ENCODE data around the gene SPOPL. TPM values are rescaled to one million over a fixed set of nuclear protein-coding genes. Genes with fewer than 3 reads are reported as not detected.

SPOPL gene
- total and polyA plus RNA-seq, 10 of the 15 experiments (the other 5 are each of a cell fraction or from before 2014, with no cell fraction given), result 4.0 to 25.0 (median 11.5) TPM

GRCh38 chr2:138455275-138455674 is 46.3 kb upstream of the SPOPL start:
- no TSS peak for BruUV-seq (replicated peaks)
- CTCF ChIA-PET, result no interaction called here

DNA sequence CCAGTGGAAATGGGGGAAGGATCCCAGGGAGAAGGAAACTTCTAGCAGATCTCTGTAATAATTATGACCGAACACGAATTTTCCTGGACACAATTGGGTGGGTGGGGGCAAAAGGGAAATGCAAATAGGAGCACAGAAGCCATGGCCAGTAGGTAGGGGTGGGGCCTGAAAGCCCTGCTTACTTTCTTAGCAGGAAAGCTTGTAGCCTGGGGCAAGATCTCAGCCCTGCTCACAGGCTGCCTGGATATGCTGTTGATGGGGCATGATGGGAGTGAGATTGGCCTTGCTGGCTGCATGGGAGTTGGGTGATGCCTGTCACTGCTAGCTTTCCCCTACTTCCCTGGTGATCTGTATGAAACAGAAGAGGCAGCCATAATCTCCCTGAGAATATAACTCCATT is 45.9 kb upstream of the SPOPL start:
- in situ Hi-C loops (cut with MboI) (no loop called here), intact Hi-C loops (cut with micrococcal nuclease; ENCODE audit: unreplicated experiment) (no loop called here)
- ChIA-PET POLR2A (no interaction called here), SMC1A (ENCODE audit: uncharacterized antibody, unreplicated experiment) (no interaction called here), RAD21 (ENCODE audit: unreplicated experiment) (no interaction called here), CTCF (interaction anchor here (0.8 kb wide), 1 partner anchor 20 kb away, joined by 3 read pairs; no protein-coding TSS in a partner anchor)
- Histone ChIP-seq H3K27ac (ENCODE audit: control insufficient read depth, insufficient read depth) (no peak overlapping the region), H3K9ac (ENCODE audit: control insufficient read depth, insufficient read depth, low read length) (no peak overlapping the region), H2AFZ (ENCODE audit: control insufficient read depth, low read depth, low read length) (no peak overlapping the region), H3K4me3 (no peak overlapping the region), H4K20me1 (ENCODE audit: control insufficient read depth, insufficient read depth) (no peaks in the 10 kb centered on the region), H3K9me3 (replicated peaks; ENCODE audit: control insufficient read depth, insufficient read depth, low read length) (no peaks in the 10 kb centered on the region), H3K27me3 (replicated peaks in 1 of 2; ENCODE audit: control insufficient read depth in 2 of 2, insufficient read depth in 2 of 2, low read length in 1 of 2) (no peaks in the 10 kb centered on the region), H3K4me1 (ENCODE audit: control insufficient read depth, insufficient read depth, low read length) (no peaks in the 10 kb centered on the region), H3K36me3 (ENCODE audit: control insufficient read depth in 2 of 2, insufficient read depth in 2 of 2, low read length in 1 of 2) (no peaks in the 10 kb centered on the region), H3K79me2 (ENCODE audit: control insufficient read depth, insufficient read depth, low read length) (no peaks in the 10 kb centered on the region), H3K4me2 (ENCODE audit: control insufficient read depth, insufficient read depth) (no peak overlapping the region)
- no peak for ATAC-seq
- FAIRE-seq, result no peak
- 91% methylated on average over 2 of the region's 2 CpGs for WGBS (ENCODE audit: insufficient coverage, insufficient replicate concordance, low lambda C conversion rate, missing lambda C conversion rate)
- BruUV-seq (replicated peaks), result no TSS peak
- DNase-seq (ENCODE audit: low read depth, low spot score), result no peak
- TF ChIP-seq KLF5 (IDR thresholded peaks at IDR 0.05; ENCODE audit: partially characterized antibody) (no peak), RELA (IDR thresholded peaks at IDR 0.05; ENCODE audit: borderline replicate concordance, partially characterized antibody) (no peak), BCL3 (IDR thresholded peaks at IDR 0.05; ENCODE audit: borderline replicate concordance, insufficient read depth, low read depth, low read length, poor library complexity, severe bottlenecking) (no peak), NR2C1 (IDR thresholded peaks at IDR 0.05) (no peak), POLR2AphosphoS2 (IDR thresholded peaks at IDR 0.05; ENCODE audit: low read depth, low read length) (no peak), ETV6 (conservative IDR thresholded peaks at IDR 0.05 in 1 of 2, IDR thresholded peaks at IDR 0.05 in 1 of 2; ENCODE audit: borderline replicate concordance in 1 of 2, low read depth in 1 of 2) (no peak), CBX3 (IDR thresholded peaks at IDR 0.05; ENCODE audit: borderline replicate concordance, low read depth) (no peak), SIN3A (IDR thresholded peaks at IDR 0.05; ENCODE audit: low read depth, low read length) (no peak)

More at GRCh38 chr2:138455275-138455674, 46.3 kb upstream of the SPOPL start:
- no peak for TF ChIP-seq BCL3 (IDR thresholded peaks at IDR 0.05; ENCODE audit: borderline replicate concordance, insufficient read depth, low read depth, low read length, poor library complexity, severe bottlenecking)
- TF ChIP-seq, protein P1, sequence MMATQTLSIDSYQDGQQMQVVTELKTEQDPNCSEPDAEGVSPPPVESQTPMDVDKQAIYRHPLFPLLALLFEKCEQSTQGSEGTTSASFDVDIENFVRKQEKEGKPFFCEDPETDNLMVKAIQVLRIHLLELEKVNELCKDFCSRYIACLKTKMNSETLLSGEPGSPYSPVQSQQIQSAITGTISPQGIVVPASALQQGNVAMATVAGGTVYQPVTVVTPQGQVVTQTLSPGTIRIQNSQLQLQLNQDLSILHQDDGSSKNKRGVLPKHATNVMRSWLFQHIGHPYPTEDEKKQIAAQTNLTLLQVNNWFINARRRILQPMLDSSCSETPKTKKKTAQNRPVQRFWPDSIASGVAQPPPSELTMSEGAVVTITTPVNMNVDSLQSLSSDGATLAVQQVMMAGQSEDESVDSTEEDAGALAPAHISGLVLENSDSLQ (IDR thresholded peaks at IDR 0.05), result peak; percentile 52; the same call in 1 of the 2 replicates
- Histone ChIP-seq H3K9me3 (replicated peaks; ENCODE audit: control insufficient read depth, insufficient read depth, low read length) (no peaks in the 10 kb centered on the region), H3K27me3 (replicated peaks in 1 of 2; ENCODE audit: control insufficient read depth in 2 of 2, insufficient read depth in 2 of 2, low read length in 1 of 2) (no peaks in the 10 kb centered on the region), H4K20me1 (ENCODE audit: control insufficient read depth, insufficient read depth) (no peaks in the 10 kb centered on the region), H3K27ac (ENCODE audit: control insufficient read depth, insufficient read depth) (no peak overlapping the region), H3K4me1 (ENCODE audit: control insufficient read depth, insufficient read depth, low read length) (no peaks in the 10 kb centered on the region), H3K9ac (ENCODE audit: control insufficient read depth, insufficient read depth, low read length) (no peak overlapping the region), H3K4me2 (ENCODE audit: control insufficient read depth, insufficient read depth) (no peak overlapping the region), H3K4me3 (no peak overlapping the region), H2AFZ (ENCODE audit: control insufficient read depth, low read depth, low read length) (no peak overlapping the region), H3K36me3 (ENCODE audit: control insufficient read depth in 2 of 2, insufficient read depth in 2 of 2, low read length in 1 of 2) (no peaks in the 10 kb centered on the region), H3K79me2 (ENCODE audit: control insufficient read depth, insufficient read depth, low read length) (no peaks in the 10 kb centered on the region)
- ATAC-seq (no peak), DNase-seq (ENCODE audit: low read depth, low spot score) (no peak), FAIRE-seq (no peak)
- RAD21 ChIA-PET (ENCODE audit: unreplicated experiment), result no interaction called here
- in situ Hi-C loops (cut with MboI), result no loop called here
- POLR2A ChIA-PET, result no interaction called here
- intact Hi-C loops (cut with micrococcal nuclease; ENCODE audit: unreplicated experiment), result no loop called here
- SMC1A ChIA-PET (ENCODE audit: uncharacterized antibody, unreplicated experiment), result no interaction called here
- 46% methylated on average over 2 of the region's 2 CpGs for WGBS (ENCODE audit: insufficient coverage, insufficient replicate concordance, low lambda C conversion rate, missing lambda C conversion rate)
